Stomach (tissue), 9 donors: ENCODE measurements around the gene ALDH1L2. TPM values are rescaled to one million over a fixed set of nuclear protein-coding genes. Genes with fewer than 3 reads are reported as not detected.

ENCODE experiments used
- DNase-seq, 2 donors: peaks; one replicate each; pipeline versions ENCODE4 v3.0.0 to v3.0.0-alpha.2; 2013 to 2019
- H3K27ac ChIP-seq, 5 donors: fragments of 200-600 bp in 4 of 5; sonication (generic) in 4 of 5; one replicate each; pipeline ENCODE4 v1.5.1; 2013 to 2019; ENCODE audit warnings: mild to moderate bottlenecking in 1 of 5, moderate library complexity in 1 of 5
- H3K27me3 ChIP-seq, 3 donors: fragments of 200-600 bp; sonication (generic); one replicate each; pipeline ENCODE4 v1.5.1; 2017 to 2019; ENCODE audit warnings: mixed run types in 1 of 3
- H3K36me3 ChIP-seq, 4 donors: fragments of 200-600 bp; sonication (generic); 1 replicate in 3 of 4; 2 replicates in 1 of 4; pipeline ENCODE4 v1.5.1; 2016 to 2019
- H3K4me1 ChIP-seq, 4 donors: fragments of 200-600 bp; sonication (generic); one replicate each; pipeline ENCODE4 v1.5.1; 2016 to 2019
- H3K4me3 ChIP-seq, 4 donors: fragments of 200-600 bp; sonication (generic) in 3 of 4; one replicate each; pipeline ENCODE4 v1.5.1; 2016 to 2019; ENCODE audit warnings: mild to moderate bottlenecking in 1 of 4
- H3K9me3 ChIP-seq, 4 donors: fragments of 200-600 bp; sonication (generic); one replicate each; pipeline ENCODE4 v1.5.1; 2016 to 2019
- EP300 ChIP-seq: sonication (generic); formaldehyde crosslinking; IDR thresholded peaks from one replicate; pipeline ENCODE4 v1.6.1; 2017; ENCODE audit warnings: antibody characterized with exemption
- POLR2A ChIP-seq, 4 donors: fragments of 450-650 bp; IDR thresholded peaks; one replicate each; pipeline ENCODE4 v1.6.1; 2016; ENCODE audit warnings: antibody characterized with exemption in 4 of 4, control low read depth in 2 of 4, mild to moderate bottlenecking in 1 of 4, moderate library complexity in 1 of 4
- POLR2AphosphoS5 ChIP-seq, 3 donors: sonication (generic); formaldehyde crosslinking; IDR thresholded peaks; one replicate each; pipeline ENCODE4 v1.6.1; 2016; ENCODE audit warnings: antibody characterized with exemption in 3 of 3
- WGBS, 5 donors: extraction: QIAGEN DNeasy Blood & Tissue Kit in 3 of 5; methylation state at CpG; one replicate each; pipeline versions ENCODE4 v1.1.5 to v1.1.7; 2013 to 2018; 5-methylcytosine and 5-hydroxymethylcytosine counted together
- intact Hi-C: fragments of 100-400 bp; cut with DNase I; formaldehyde crosslinking; loops from one replicate; pipeline ENCODE4 v1.15.1; 2023; ENCODE audit warnings: low total_unique reads
- polyA plus RNA-seq, 3 donors: library from polyadenylated mRNA; stranded (reverse); fragments of 200-250 nt; gene quantifications; one replicate each; pipeline ENCODE4 v1.2.3, GENCODE V29; 2013
- total RNA-seq, 5 donors: library from RNA; depleted of rRNA; stranded (reverse); fragments of >200 nt; gene quantifications; one replicate each; pipeline versions ENCODE4 v1.1.0 to v1.2.3, GENCODE V29; 2014 to 2016
- TF ChIP-seq, protein P1 (sequence below), 7 experiments: fragments of 450-650 bp in 4 of 7; fragments of 200-600 bp in 3 of 7; sonication (generic) in 3 of 7; IDR thresholded peaks; one replicate each; pipeline ENCODE4 v1.5.1; 2016 to 2019; ENCODE audit warnings: antibody characterized with exemption in 7 of 7, control low read depth in 2 of 7, mild to moderate bottlenecking in 1 of 7
- donor health status: healthy with polysubstance abuse.
- donor health status: Bipolar disorder and iron deficiency.
- donor health status: healthy.

ALDH1L2 gene
- total and polyA plus RNA-seq, 8 donors = 0.58 to 8.9 (median 1.7) TPM

DNA sequence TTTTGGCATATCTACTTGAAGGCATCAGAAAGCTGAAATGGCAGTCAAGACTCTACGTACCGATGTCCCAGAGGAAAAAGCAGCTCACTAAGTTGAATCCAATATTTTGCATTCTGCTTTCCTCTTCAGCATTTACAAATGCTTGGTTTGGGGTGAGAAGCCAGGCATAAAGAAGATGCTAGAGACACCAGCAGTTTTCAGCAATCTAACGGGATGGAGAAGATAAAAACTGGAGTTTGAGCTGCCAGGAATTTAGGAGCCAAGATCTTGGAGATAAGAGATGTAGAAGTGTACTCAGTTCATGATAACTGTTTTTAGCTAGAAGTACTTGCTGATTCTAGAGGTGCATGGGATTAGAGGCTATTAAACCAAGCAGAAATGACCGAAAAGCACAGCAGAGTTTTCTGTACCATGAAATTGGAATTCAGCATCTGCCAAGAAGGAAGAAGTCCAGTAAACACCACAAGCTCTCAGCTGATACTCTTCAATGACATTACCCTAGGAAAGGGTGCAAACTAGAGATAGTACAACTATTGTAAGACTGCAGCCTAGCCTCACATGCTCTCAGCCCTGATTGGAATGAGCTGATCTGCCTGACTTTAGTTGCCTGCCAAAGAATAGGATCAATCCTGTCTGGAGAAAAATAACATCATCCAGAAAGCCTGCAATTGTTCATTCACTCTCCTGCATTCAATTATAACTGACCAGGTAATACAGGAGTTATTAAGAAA lies 7.4 kb upstream of the ALDH1L2 start:
- Histone ChIP-seq H3K36me3 (no peaks in the 10 kb centered on the region), H3K4me3 (no peak overlapping the region), H3K27ac (no peak overlapping the region), H3K9me3 (peaks cover 0 to 19% (median 9%) of the 10 kb centered on the region in 4 donors), H3K4me1 (no peaks in the 10 kb centered on the region), H3K27me3 (no peaks in the 10 kb centered on the region)
- TF ChIP-seq POLR2AphosphoS5 (IDR thresholded peaks at IDR 0.05) (no peak), EP300 (no peak), POLR2A (IDR thresholded peaks at IDR 0.05) (no peak)
- TF ChIP-seq, protein P1, sequence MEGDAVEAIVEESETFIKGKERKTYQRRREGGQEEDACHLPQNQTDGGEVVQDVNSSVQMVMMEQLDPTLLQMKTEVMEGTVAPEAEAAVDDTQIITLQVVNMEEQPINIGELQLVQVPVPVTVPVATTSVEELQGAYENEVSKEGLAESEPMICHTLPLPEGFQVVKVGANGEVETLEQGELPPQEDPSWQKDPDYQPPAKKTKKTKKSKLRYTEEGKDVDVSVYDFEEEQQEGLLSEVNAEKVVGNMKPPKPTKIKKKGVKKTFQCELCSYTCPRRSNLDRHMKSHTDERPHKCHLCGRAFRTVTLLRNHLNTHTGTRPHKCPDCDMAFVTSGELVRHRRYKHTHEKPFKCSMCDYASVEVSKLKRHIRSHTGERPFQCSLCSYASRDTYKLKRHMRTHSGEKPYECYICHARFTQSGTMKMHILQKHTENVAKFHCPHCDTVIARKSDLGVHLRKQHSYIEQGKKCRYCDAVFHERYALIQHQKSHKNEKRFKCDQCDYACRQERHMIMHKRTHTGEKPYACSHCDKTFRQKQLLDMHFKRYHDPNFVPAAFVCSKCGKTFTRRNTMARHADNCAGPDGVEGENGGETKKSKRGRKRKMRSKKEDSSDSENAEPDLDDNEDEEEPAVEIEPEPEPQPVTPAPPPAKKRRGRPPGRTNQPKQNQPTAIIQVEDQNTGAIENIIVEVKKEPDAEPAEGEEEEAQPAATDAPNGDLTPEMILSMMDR (IDR thresholded peaks at IDR 0.05) = no peak
- WGBS, 5 donors = 46 to 70% (median 52%) methylated on average over 4 of the region's 4 CpGs
- intact Hi-C loops = no loop called here
- no peak for DNase-seq

DNA sequence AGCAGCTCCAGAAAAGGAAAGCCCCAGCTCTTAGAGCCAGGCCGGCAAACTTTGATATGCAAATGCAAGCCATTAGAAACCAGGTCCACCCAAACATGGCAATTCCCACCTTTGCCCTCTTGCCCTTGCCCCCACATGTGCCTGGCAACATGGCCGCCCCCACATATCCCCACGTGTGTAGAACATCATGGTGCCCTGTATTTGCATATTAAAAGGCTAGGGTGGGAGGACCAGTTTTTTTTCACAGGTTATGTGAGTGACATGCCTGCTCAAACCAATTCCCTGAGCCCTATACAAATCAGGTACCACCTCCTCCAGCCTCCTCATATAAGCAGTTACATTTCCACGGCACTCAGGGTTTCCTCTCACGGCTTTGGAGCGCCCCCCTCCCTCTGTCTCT lies 6.1 kb upstream of the ALDH1L2 start:
- no peaks in the 10 kb centered on the region for H3K36me3 ChIP-seq
- DNase-seq = no peak
- intact Hi-C loops = no loop called here
- H3K9me3 ChIP-seq = peaks cover 0 to 10% (median 6%) of the 10 kb centered on the region in 4 donors
- H3K4me3 ChIP-seq = no peak overlapping the region
- TF ChIP-seq, protein P1 (IDR thresholded peaks at IDR 0.05) = no peak
- TF ChIP-seq EP300 = no peak
- no peak for TF ChIP-seq POLR2A (IDR thresholded peaks at IDR 0.05)
- TF ChIP-seq POLR2AphosphoS5 (IDR thresholded peaks at IDR 0.05) = no peak
- H3K4me1 ChIP-seq = no peaks in the 10 kb centered on the region
- no peaks in the 10 kb centered on the region for H3K27me3 ChIP-seq
- H3K27ac ChIP-seq = no peak overlapping the region
- 70 to 79% (median 74%) methylated on average over 6 of the region's 6 CpGs for WGBS, 5 donors

DNA sequence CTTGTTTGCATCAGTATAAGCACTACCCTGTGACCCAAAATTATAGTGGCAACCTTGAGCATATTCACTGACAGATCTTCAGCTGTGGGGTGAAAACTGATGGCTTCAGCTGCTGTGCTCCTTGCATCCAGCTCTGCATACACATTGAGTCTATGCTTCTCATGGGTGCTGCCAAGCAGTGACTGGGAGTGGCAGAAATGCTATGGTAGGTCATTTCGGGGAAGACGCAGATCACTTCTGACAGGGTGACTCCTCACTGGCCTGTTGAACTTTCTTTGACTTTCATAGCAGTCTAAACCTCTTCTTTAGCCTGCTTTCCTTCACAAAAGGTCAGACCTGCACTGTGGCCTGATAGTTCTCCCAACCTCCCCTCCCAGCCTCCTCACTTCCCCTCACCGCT lies 5.6 kb upstream of the ALDH1L2 start:
- Histone ChIP-seq H3K4me3 (no peak overlapping the region), H3K27ac (no peak overlapping the region), H3K4me1 (peaks cover 0 to under 1% (median 0%) of the 10 kb centered on the region in 4 donors), H3K36me3 (no peaks in the 10 kb centered on the region), H3K9me3 (peaks cover 0 to 4% (median 1%) of the 10 kb centered on the region in 4 donors), H3K27me3 (no peaks in the 10 kb centered on the region)
- TF ChIP-seq POLR2AphosphoS5 (IDR thresholded peaks at IDR 0.05) (no peak), EP300 (no peak), POLR2A (IDR thresholded peaks at IDR 0.05) (no peak)
- TF ChIP-seq, protein P1 (IDR thresholded peaks at IDR 0.05) = no peak
- intact Hi-C loops = no loop called here
- DNase-seq = no peak
- 80 to 95% (median 94%) methylated on average over 3 of the region's 3 CpGs for WGBS, 5 donors

DNA sequence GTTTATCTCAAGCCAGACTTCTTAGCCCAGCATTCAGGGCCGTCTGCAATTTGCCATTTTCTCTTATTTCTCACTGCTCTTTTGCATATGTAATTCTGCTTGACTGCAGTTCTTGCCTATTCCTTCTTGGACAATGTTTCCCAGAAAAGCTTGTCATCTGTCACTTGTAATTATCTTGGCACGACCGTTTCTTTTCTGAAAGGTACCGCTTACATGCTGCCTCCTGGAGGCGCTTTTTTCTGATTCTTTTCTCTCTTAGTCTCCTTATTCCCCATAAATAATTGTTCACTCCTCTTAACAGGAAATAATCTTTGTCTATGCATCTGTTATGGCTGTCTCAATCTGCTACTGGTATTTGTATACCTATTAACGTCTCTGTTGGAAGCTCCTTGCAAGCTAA lies 1.2 kb upstream of the ALDH1L2 start:
- DNase-seq = no peak
- TF ChIP-seq, protein P1 (IDR thresholded peaks at IDR 0.05) = no peak
- TF ChIP-seq POLR2AphosphoS5 (IDR thresholded peaks at IDR 0.05) = no peak
- no peak for TF ChIP-seq EP300
- TF ChIP-seq POLR2A (IDR thresholded peaks at IDR 0.05) = no peak
- Histone ChIP-seq H3K4me1 (peaks cover 7 to 25% (median 18%) of the 10 kb centered on the region in 4 donors), H3K27me3 (no peaks in the 10 kb centered on the region), H3K4me3 (no peak overlapping the region), H3K27ac (no peak overlapping the region), H3K36me3 (no peaks in the 10 kb centered on the region), H3K9me3 (no peaks in the 10 kb centered on the region)
- intact Hi-C loops = no loop called here
- 69 to 80% (median 71%) methylated on average over 6 of the region's 6 CpGs for WGBS, 5 donors
